GM21528 (cell line): ENCODE measurements around the gene RAD51B.

Source experiments
- ATAC-seq: cut with Tn5 transposase; IDR thresholded peaks from one replicate; pipeline ENCODE4 v1.9.1; 2021; ENCODE audit warnings: mild to moderate bottlenecking, moderate library complexity; ENCODE audit not compliant: unreplicated experiment, low FRiP score

RAD51B gene

DNA sequence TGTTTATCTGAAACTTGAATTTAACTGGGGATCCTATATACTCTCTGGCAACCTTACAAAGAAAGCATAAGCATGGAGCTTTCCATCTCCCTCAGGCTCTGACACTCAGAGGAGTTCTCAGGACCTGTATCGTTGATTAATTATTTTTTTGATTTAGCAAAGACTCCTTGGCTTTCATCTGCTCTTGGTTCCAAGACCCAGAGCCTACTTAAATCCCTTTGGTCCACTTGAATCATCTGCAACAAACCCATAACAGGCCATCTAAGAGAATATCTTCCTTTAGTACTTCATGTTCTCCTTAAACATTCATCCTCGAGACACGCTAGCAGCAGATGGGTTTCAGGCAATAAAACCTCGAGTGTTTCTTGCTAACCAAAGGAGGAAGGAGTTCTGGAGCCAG lies 887.9 kb downstream of the RAD51B start:
- ATAC-seq: no peak

DNA sequence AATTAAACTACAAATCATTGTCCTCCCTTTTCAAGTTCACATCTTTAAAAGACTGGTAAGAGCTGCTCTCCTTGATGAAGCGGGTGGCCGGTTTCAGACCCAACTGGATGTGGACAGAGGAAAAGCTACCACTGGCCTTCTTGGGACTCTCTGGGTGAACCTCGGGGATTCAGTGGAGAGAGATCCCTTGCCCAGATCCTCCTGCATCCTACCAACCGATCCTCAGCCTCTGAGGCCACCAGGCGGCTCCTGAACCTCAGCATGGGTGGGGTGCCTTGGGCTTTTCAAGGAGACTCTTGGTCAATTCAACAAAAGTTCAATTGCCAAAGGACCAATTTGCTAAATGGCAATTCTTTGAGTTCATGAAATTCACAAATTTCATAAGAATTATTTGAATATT lies 888.8 kb downstream of the RAD51B start:
- no peak for ATAC-seq

DNA sequence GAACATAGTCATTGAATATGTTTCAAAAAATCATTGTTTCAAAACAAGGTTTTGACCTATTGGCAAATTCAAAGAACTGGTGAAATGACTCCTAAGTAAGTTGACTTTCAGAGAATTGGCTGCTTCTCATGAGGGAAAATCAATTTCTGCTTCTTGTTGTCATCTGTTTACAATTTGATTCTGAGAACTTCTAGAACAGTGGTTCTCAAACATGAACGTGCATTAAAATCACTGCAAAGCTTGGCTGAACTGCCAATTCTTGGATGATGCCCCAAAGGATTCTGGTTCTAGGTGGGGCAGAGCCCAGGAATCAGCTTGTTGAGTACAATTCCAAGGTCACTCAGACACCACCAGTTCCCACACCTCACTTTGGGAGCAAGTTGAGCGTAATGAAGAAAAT lies 889.4 kb downstream of the RAD51B start:
- no peak for ATAC-seq

DNA sequence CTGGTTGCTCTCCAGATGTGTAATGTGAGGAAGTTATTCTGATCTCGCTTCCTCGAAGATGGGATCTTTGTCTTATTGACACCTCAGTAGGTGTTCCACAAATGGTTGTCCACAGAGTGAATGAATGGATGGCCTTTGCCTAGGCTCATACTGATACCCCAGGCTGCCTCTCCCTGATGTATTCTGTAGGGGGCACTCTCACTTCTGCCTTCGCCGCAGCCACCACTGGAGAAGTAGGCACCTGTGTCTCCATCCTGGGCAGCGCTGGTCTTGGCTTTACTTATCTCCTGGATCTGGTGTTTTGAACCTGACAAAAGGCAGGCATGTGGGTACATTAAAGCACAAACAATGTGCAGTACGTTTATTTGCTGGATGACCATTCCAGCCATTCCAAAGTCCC lies 891.2 kb downstream of the RAD51B start:
- ATAC-seq: no peak

DNA sequence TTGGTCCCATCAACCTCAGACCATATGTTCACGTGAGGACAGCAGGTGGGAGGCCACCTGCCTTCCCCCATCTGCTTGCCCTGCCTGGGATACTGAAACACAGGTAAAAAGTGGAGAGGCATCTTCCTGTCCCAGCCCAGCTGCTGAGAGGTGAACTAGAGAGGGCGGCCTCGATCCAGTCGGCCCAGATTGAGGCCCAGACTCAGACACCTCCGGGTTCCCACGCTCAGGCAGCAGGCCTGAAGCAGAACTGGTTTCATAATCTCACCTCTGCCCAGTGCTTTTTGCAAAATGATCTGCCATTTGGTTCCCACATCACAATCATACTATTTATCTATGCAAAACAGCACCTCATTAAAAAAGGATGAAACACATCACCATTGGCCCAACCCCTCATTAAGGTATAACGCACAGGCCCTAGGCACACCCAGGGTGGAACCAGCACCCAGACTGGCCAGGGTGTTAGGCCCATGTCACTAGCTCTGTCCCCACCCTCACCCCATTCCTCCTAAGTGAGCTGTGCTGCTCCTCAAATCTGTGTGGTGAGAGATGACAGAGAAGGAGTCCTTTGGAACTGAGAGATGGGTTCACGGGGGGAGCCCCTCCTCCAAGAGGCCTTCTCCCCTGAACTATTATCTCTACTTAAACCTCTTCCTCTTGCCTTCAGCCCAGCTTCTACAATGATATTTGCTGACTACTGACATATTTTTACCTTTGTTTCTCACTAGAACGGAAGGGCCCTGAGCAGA lies 892.2 kb downstream of the RAD51B start:
- ATAC-seq: no peak

DNA sequence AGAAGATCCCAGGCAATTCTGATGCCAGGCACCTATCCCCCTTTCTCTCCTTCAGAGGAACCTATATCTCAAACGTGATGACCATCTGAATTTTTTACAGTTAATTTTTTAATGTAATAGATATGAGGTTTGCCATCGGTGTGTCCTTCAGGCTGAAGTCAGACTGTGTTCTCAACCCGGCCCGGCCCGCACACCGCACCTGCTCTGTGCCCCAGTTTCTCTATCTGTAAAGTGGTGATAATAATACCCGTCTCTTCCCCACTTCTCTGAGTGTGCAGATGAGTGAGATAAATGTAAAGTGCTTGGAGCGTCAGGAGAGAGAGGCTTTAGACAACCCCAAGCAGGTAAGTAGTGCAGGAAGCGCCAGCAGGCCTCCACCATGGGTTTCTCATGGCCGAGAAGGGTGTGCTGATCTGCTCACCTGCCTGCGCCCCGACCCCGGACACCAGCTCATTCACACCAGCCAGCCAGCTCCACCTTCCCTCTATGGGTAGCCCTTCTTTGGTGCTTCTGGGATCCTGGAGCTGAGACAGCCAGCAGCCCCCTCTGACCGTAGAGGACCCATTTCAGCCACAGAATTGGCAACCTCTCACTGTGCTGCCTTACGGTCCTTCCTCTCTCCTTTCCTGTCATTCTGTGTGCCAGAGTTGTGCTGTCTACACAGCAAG lies 893.3 kb downstream of the RAD51B start:
- no peak for ATAC-seq

DNA sequence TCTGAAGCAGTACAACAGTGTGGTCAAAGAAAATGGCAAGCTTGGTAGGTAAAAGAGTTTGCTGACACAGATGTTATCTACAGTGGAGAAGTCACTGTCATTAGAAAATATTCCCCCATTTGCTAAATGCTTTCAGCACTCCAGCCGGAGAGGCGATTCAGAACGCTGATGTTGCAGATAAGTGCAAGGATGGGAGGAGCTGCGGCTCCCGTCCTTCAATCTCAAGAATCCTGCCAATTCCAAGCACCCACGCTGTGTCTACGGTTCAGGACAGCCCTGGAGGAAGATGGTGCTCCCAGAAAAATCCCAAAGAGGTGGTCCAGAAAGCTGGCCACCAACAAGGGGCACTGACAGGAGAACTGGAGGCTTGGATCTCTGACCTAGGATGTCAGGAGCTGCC lies 894.2 kb downstream of the RAD51B start:
- no peak for ATAC-seq

DNA sequence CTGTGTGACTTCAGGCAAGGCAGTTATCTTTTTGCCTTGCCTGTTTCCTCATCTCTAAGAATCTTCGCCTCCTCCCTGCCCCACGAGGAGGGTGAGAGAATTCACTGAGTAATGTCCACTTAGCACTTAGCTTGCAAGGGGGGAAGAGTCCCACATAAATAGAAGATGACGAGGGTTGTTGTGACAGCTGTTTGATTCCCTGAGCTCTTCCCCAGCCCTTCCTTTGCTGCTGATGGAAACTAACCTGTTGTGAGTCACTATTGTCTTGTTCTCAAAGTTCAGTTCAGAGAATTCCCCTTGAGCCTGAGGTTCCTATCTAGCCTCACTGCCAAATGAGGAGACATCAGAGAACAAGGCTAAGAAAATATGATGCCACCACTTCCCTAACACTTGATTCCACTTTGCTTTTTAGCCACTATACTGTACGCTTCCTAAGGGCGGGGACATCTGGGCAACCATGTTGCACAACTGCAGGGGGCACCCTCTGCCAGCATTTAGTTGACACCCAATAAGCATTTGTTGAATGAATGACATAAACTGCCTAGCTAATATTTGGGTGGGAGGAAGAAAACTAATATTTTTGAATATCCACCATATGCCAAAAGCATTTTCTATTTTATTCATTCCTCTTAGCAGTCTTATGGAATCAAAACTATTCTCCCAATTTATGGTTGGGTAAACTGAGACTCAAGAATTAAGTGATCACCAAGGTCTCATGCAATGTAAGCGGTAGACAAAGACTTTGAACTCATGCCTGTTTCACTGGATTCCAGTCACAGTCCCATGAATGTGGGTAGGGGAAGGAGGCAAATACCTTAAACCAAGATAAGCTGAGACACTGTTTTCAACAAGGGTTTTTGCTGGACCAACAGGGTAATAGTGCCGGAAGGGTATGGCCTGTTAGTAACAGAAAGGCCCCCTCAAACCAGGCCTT lies 895.7 kb downstream of the RAD51B start:
- no peak for ATAC-seq

DNA sequence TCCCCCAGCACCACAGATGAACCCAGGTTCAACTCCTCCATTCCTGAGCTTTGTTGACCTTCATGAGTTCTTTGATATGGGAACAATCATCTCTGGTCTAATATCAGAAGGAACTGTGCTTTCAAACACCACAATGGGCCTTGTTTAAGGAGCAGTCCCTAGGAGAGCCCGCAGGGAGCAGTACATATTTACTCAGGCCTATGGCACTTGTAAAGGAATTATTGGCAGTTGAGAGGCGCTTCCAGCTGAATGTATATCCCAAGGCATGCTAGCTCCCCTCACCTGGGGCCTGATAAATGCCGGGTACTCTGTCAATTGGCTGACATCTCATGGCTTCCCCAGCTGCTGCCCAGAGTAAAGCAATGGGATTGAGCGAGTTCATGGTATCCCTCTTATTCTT lies 897.1 kb downstream of the RAD51B start:
- ATAC-seq: no peak

DNA sequence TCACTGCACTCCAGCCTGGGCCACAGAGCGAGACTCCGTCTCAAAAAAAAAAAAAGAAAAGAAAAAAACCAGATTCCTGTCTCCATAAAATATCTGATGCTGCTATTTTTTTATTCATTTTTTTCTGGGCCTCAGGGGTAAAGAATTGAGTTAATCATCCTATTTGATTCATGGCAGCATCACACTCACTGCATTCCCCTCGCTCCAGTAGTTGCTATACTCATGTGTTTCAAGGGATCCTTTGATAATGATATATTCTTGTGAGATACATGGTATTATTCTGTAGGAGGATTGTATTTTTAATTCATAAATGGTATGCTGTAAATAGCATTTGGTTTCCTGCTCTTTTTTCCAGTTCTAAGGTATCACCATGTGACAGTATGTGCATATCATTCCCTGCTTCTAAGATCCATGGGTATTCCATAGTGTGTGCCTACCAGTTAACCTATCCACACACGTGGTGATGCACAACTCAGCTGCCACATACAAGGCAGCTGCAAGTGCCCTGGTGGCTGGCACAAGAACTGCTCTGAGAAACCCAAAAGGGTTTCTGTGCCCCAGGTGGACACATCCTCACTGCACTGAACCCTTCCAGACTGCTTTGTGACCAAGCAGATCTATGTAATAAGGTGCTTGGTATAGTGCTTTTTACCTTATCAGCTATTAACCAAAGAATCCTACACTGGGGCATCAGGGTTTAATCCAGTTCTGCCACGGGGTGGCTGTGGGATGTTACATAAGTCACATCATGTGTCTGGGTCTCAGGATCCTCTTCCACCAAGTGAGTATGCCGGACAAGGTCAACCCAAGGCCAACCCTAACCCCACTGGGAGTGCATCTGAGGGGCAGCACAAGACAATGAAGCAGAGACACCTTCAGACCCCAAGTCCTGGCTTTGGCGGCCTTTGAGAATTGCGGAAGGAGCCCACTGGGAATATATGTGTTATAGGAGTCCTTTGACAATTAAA lies 898.7 kb downstream of the RAD51B start:
- ATAC-seq: no peak

DNA sequence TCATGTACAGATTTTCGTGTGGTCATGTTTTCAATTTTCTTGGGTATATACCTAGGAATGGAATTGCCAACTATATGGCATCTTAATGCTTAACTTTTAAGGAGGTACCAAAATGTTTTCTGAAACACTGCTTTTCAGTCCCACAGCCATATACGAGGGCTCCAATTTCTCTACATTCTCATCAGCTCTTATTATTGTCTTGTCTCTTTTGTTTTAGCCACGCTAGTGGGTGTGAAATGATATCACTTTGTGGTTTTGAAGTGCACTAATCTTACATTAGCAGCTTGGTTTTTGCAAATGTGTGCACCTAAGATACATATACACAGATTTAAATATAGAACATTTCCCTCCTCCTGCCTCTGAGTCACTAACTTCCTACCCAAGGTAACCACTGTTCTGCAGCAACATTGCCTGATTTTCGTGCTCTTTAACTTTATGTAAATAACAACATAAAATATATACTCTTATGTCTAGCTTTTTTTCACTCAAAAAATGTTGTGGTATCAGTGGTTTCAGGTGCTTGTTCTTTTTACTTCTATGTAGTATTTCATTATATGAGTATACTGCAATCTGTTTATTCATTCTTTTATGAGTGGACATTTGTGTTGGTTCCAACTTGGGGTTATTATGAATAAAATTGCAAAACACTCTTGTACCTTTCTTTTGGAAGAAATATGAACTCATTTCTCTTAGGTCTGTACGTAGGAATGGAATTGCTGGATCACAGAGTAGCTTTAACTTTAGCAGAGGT lies 900.2 kb downstream of the RAD51B start:
- no peak for ATAC-seq

DNA sequence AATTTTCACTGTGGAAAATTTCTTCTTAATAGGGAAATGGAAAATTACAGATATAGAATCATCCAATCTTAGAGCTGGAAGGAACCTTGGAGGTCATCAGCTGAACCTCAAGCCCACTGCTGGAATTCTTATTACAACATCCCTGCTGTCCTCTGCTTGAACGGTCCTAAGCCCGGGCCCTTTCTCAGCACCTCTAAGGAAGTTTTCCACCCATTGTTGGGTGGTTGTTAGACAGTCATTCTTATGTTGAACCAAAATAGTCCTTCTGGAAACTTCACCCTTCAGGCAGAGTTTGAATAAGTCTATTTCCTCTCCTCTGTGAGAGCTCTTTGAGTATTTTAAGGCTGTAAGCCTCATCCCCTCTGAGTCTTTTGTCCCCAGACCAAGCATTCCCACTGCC lies 902.6 kb downstream of the RAD51B start:
- no peak for ATAC-seq

DNA sequence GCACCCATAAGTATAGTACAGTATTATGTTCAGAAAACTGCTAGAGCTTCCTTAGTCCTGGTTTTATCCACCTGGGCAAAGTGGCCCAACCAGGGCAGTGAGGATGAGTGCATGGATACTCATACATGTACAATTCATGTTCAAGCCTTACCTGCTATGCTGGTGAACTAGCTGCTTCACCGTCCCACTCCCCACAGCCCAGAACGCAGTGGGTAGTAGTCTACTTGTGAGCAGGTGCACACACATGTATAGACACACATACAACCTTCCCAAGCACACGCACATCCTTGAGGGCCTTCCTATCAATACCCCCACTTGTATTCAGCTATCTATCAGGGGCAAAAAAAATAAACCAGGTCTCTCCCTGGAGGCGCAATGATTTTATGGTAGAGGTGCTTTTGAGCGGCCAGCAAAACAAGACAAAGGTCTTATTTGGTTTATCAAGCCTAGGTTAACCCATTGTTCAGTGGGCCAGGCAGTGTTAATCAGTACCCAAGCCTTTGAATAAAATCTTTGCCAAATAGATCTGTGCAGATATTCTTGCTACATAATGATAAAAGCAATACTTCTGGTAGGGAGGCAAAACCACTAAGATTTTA lies 903.5 kb downstream of the RAD51B start:
- no peak for ATAC-seq

DNA sequence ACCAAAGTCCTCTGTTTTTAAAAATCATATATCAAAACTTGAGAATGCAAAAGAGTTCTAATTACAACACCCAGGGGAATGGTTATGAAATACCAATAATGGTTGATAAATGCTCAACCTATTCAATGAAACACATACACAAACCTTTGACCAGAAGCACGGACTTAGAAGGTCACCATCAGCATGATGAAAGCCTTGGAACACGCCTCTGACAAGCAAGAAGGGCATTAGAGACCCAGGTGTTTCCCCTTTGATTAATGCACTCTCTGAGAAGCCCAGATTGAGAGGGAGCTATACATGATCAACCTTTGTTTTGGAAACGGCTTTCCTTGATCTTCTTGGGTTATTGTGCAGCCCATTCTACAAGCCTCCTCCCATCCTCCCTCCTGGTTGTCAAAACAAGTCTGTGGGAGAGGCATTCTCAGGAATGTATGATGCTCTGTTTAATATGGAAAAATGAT lies 904.3 kb downstream of the RAD51B start:
- no peak for ATAC-seq

DNA sequence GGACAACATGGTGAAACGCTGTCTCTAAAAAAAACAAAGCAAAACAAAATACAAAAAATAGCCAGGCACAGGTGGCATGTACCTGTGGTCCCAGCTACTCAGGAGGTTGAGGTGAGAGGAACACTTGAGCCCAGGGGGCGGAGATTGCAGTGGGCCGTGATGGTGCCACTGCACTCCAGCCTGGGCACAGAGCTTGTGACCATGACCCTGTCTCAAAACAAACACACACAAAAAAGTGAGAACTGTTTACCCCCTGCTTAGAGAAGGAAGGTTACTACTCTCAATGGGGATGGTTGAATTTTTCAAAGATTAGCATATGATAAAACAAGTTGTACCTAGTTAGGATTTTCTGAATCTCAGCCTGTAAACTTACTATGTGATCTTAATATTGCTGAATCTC lies 905.3 kb downstream of the RAD51B start:
- no peak for ATAC-seq

DNA sequence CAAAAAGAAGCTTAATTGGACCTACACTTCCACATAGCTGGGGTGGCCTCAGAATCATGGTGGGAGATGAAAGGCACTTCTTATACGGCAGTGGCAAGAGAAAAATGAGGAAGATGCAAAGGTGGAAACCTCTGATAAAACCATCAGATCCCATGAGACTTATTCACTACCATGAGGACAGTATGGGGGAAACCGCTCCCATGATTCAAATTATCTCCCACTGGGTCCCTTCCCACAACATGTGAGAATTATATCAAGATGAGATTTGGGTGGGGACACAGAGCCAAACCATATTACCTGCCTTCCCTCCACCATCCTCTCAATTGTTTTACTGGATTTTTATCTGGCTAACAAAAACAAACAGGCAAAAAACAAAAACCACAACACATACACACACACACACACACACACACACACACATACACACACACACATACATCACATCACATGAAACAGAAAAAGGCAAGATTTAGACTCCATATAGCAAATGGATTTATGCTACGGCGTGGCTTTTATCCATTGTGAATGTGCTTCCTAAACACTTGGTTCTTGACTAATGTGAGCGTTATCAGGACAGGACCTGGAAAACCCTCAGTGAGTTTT lies 906.6 kb downstream of the RAD51B start:
- ATAC-seq: no peak

DNA sequence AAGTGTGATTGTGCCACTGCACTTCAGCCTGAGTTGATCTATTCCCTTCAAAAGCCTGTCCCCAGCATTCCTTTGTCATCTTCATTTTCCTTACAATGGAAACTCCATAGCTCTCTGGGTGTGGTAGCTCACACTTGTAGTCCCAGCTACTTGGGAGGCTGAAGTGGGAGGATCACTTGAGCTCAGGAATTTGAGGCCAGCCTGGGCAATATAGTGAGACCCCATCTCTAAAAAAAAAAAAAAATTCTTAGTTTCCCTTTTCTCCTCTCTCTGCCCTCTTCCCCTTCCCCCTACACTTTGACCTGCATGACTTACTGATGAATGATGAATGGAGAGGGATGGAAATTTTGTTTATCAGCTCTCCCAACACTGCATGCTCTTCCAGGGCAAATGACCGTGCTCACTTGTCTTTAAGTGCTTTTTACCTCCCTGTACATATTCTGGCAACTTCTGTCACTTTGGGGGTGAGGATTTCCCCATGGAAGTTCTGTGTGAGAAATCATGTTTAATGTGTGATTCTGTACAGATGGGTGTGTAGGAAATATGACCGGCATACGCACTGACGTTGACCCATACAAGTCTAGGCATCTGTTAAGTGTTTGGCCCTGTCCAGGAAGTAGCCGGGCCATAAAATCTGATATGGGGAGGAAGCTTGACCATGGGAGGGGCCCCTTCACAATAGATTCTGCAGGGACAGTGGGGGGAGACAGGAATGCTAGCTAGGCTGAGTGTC lies 907.9 kb downstream of the RAD51B start:
- no peak for ATAC-seq
